KMS-11 (cell line): ENCODE measurements around the gene FAM3B.

ENCODE experiments used
- H2AFZ ChIP-seq: fragments of 200-600 bp; sonication (generic); 2 replicates; pipeline ENCODE4 v1.6.1; 2016; ENCODE audit warnings: antibody characterized with exemption, mixed run types, low read depth
- H3K27ac ChIP-seq: fragments of 200-600 bp; sonication (generic); 2 replicates; pipeline ENCODE4 v1.6.1; 2016; ENCODE audit warnings: mild to moderate bottlenecking, mixed run types
- H3K27me3 ChIP-seq: fragments of 200-600 bp; sonication (generic); 2 replicates; pipeline ENCODE4 v1.6.1; 2017; ENCODE audit warnings: mild to moderate bottlenecking, low read depth, mixed run types, moderate library complexity; ENCODE audit not compliant: insufficient read depth
- H3K36me3 ChIP-seq: fragments of 200-600 bp; sonication (generic); 2 replicates; pipeline ENCODE4 v1.6.1; 2017; ENCODE audit warnings: mild to moderate bottlenecking, mixed run types; ENCODE audit not compliant: insufficient read depth
- H3K4me1 ChIP-seq: fragments of 200-600 bp; sonication (generic); 2 replicates; pipeline ENCODE4 v1.6.1; 2016; ENCODE audit warnings: mild to moderate bottlenecking, low read depth, mixed run types; ENCODE audit not compliant: poor library complexity, severe bottlenecking
- H3K4me2 ChIP-seq: fragments of 200-600 bp; sonication (generic); 2 replicates; pipeline ENCODE4 v1.7.0; 2016; ENCODE audit warnings: mild to moderate bottlenecking, mixed run types
- H3K4me3 ChIP-seq: fragments of 200-600 bp; sonication (generic); IDR thresholded peaks from 2 replicates; pipeline ENCODE4 v1.6.1; 2017; ENCODE audit warnings: low read depth, low read length, mixed read lengths; ENCODE audit not compliant: insufficient read depth
- H3K79me2 ChIP-seq: fragments of 200-600 bp; sonication (generic); 2 replicates; pipeline ENCODE4 v1.6.1; 2016; ENCODE audit warnings: low read depth, mixed run types; ENCODE audit not compliant: insufficient read depth
- H3K9ac ChIP-seq: fragments of 200-600 bp; sonication (generic); 2 replicates; pipeline ENCODE4 v1.6.1; 2016; ENCODE audit warnings: mild to moderate bottlenecking, mixed run types
- H4K20me1 ChIP-seq: fragments of 200-600 bp; sonication (generic); 2 replicates; pipeline ENCODE4 v1.6.1; 2016; ENCODE audit warnings: mild to moderate bottlenecking, mixed run types; ENCODE audit not compliant: insufficient read depth
- CTCF ChIP-seq: fragments of 200-600 bp; sonication (generic); conservative IDR thresholded peaks from 2 replicates; pipeline ENCODE4 v1.6.1; 2017; ENCODE audit warnings: low read depth, mild to moderate bottlenecking, antibody characterized with exemption, low read length, moderate library complexity, mixed read lengths

The FAM3B gene

GRCh38 chr21:41316200-41317062 lies at the start of gene FAM3B:
TSS of gene FAM3B (plus strand) at chr21:41316801. CDS start at chr21:41316880, 79 bp downstream.
- Histone ChIP-seq H3K9ac (no peak within 1 kb of the TSS), H2AFZ (no peak within 1 kb of the TSS), H3K27ac (no peak within 1 kb of the TSS), H3K79me2 (no peaks in the 10 kb centered on the region), H3K36me3 (no peaks in the 10 kb centered on the region), H3K4me2 (no peak within 1 kb of the TSS), H4K20me1 (no peaks in the 10 kb centered on the region), H3K27me3 (no peaks in the 10 kb centered on the region), H3K4me3 (no peak within 1 kb of the TSS), H3K4me1 (peaks cover 16% of the 10 kb centered on the region)
- TF ChIP-seq CTCF = no peak

- Histone ChIP-seq H3K4me2 (no peak overlapping the region), H3K27me3 (no peaks in the 10 kb centered on the region), H3K79me2 (no peaks in the 10 kb centered on the region), H2AFZ (no peak overlapping the region), H3K36me3 (no peaks in the 10 kb centered on the region; the same call in 1 of the 2 replicates), H3K4me3 (no peak overlapping the region), H3K27ac (no peak overlapping the region), H3K4me1 (no peaks in the 10 kb centered on the region), H4K20me1 (no peaks in the 10 kb centered on the region), H3K9ac (no peak overlapping the region)
- no peak for TF ChIP-seq CTCF
These were observed 49.3 kb upstream of the FAM3B start for GRCh38 chr21:41267346-41267745.

GRCh38 chr21:41269535-41269934 lies 47.1 kb upstream of the FAM3B start:
- H2AFZ ChIP-seq = no peak overlapping the region
- no peak overlapping the region for H3K27ac ChIP-seq
- no peaks in the 10 kb centered on the region for H3K27me3 ChIP-seq
- H3K79me2 ChIP-seq = no peaks in the 10 kb centered on the region
- H3K36me3 ChIP-seq = no peaks in the 10 kb centered on the region
- H4K20me1 ChIP-seq = no peaks in the 10 kb centered on the region
- no peak overlapping the region for H3K9ac ChIP-seq
- no peaks in the 10 kb centered on the region for H3K4me1 ChIP-seq
- H3K4me2 ChIP-seq = no peak overlapping the region
- H3K4me3 ChIP-seq = no peak overlapping the region
- TF ChIP-seq CTCF = no peak

- no peak overlapping the region for H2AFZ ChIP-seq
- H3K36me3 ChIP-seq = no peaks in the 10 kb centered on the region
- no peak overlapping the region for H3K27ac ChIP-seq
- H4K20me1 ChIP-seq = no peaks in the 10 kb centered on the region
- H3K4me3 ChIP-seq = no peak overlapping the region
- H3K4me2 ChIP-seq = no peak overlapping the region
- H3K79me2 ChIP-seq = no peaks in the 10 kb centered on the region
- no peaks in the 10 kb centered on the region for H3K27me3 ChIP-seq
- TF ChIP-seq CTCF = no peak
- H3K4me1 ChIP-seq = no peaks in the 10 kb centered on the region
- no peak overlapping the region for H3K9ac ChIP-seq
These were observed 39.4 kb upstream of the FAM3B start for GRCh38 chr21:41277196-41277595.
